Measurements from ENCODE around the gene RFC5.

RFC5 gene

DNA sequence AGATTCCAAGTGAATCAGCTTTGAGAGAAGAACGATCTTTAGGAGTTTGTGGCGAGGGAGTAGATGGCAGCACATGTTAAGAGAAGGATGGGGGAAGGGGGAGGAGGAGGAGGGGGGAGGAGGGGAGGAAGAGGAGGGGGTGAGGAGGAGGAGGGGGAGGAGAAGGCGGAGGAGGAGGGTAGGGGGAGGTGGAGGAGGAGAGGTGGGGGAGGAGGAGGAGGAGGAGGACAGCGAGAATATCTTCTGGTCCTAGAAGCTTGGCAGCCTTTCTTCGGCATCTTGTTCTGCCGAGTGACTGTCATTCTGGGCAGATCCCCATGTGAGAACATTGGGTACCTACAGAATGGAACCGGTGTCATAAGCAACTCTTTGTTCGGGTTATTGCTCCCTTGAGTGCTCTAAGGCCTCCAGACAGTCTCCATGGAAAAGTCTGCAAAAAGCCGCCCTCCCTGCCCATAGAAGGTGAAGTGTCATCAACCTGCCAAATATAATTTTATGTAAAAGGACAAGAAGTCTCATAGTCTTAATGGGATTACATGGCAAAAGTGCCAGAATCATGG, 6.9 kb downstream of the RFC5 start:
- Histone ChIP-seq H3K79me2 (ENCODE audit: insufficient read depth, low read length) (peaks cover 11% of the 10 kb centered on the region), H3K27ac (ENCODE audit: low read depth, low read length) (no peak overlapping the region), H3K4me3 (ENCODE audit: insufficient read depth, low read length, poor library complexity, severe bottlenecking) (no peak overlapping the region), H3K9ac (ENCODE audit: low read length) (no peak overlapping the region), H4K20me1 (ENCODE audit: low read depth, low read length) (no peaks in the 10 kb centered on the region), H3K36me3 (ENCODE audit: low read length) (peaks cover 29% of the 10 kb centered on the region), H2AFZ (ENCODE audit: low read depth, low read length, severe bottlenecking) (no peak overlapping the region), H3K4me2 (ENCODE audit: low read depth, low read length, poor library complexity, severe bottlenecking) (no peak overlapping the region), H3F3A (ENCODE audit: insufficient read depth) (no peaks in the 10 kb centered on the region), H3K9me2 (replicated peaks; ENCODE audit: insufficient read depth, low read length) (no peaks in the 10 kb centered on the region), H3K9me3 (ENCODE audit: insufficient read depth, low read length) (no peaks in the 10 kb centered on the region), H3K27me3 (ENCODE audit: low read length) (no peaks in the 10 kb centered on the region)
- TF ChIP-seq EZH2phosphoT487 (conservative IDR thresholded peaks at IDR 0.05; ENCODE audit: low read length), result no peak
- TF ChIP-seq, protein P1, sequence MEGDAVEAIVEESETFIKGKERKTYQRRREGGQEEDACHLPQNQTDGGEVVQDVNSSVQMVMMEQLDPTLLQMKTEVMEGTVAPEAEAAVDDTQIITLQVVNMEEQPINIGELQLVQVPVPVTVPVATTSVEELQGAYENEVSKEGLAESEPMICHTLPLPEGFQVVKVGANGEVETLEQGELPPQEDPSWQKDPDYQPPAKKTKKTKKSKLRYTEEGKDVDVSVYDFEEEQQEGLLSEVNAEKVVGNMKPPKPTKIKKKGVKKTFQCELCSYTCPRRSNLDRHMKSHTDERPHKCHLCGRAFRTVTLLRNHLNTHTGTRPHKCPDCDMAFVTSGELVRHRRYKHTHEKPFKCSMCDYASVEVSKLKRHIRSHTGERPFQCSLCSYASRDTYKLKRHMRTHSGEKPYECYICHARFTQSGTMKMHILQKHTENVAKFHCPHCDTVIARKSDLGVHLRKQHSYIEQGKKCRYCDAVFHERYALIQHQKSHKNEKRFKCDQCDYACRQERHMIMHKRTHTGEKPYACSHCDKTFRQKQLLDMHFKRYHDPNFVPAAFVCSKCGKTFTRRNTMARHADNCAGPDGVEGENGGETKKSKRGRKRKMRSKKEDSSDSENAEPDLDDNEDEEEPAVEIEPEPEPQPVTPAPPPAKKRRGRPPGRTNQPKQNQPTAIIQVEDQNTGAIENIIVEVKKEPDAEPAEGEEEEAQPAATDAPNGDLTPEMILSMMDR (IDR thresholded peaks at IDR 0.05; ENCODE audit: insufficient read depth, low read length, poor library complexity, severe bottlenecking), result no peak

DNA sequence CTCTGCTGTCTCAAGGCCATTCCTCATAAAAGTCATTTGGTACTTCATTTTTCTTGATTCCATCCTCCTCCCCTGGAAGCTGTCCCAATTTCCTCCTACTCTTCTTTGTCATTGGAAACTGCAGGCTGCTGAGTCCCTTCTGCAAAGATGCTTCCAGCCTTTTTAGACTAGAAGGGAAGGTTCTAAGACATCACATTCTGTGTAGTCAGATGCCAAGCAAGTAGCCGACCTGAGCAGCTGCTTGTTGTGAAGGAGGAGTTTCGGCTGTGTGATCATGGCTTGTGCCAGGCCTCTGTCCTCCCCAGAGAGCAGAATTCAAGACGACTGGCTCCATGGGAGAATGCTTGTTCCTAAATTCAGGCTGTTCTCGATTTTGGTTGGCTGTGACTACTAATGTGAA, 8.7 kb downstream of the RFC5 start:
- Histone ChIP-seq H3K27ac (ENCODE audit: low read depth, low read length) (no peak overlapping the region), H2AFZ (ENCODE audit: low read depth, low read length, severe bottlenecking) (no peak overlapping the region), H3K9me3 (ENCODE audit: insufficient read depth, low read length) (no peaks in the 10 kb centered on the region), H3K79me2 (ENCODE audit: insufficient read depth, low read length) (no peaks in the 10 kb centered on the region), H3F3A (ENCODE audit: insufficient read depth) (no peaks in the 10 kb centered on the region), H3K9me2 (replicated peaks; ENCODE audit: insufficient read depth, low read length) (no peaks in the 10 kb centered on the region), H3K4me3 (ENCODE audit: insufficient read depth, low read length, poor library complexity, severe bottlenecking) (no peak overlapping the region), H3K4me2 (ENCODE audit: low read depth, low read length, poor library complexity, severe bottlenecking) (no peak overlapping the region), H3K27me3 (ENCODE audit: low read length) (no peaks in the 10 kb centered on the region), H3K9ac (ENCODE audit: low read length) (no peak overlapping the region), H3K36me3 (ENCODE audit: low read length) (peaks cover 17% of the 10 kb centered on the region; the same call in 1 of the 2 replicates), H4K20me1 (ENCODE audit: low read depth, low read length) (no peaks in the 10 kb centered on the region)
- TF ChIP-seq, protein P1 (IDR thresholded peaks at IDR 0.05; ENCODE audit: insufficient read depth, low read length, poor library complexity, severe bottlenecking), result no peak
- no peak for TF ChIP-seq EZH2phosphoT487 (conservative IDR thresholded peaks at IDR 0.05; ENCODE audit: low read length)

DNA sequence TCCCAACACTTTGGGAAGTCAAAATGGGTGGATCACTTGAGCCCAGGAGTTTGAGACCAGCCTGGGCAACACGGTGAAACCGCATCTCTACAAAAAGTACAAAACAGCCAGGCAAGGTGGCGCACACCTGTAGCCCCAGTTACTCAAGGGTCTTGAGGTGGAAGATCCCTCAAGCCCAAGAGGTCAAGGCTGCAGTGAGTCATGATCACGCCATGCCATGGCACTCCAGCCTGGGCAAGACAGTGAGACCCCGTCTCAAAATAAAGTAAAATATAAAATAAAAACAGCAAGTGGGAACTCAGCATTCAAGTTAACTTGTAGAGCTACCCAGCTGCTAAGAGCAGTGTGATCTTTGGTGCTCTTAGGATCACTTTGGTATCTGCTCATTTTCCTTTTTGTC, 12.7 kb downstream of the RFC5 start:
- no peaks in the 10 kb centered on the region for H4K20me1 ChIP-seq (ENCODE audit: low read depth, low read length)
- no peak overlapping the region for H3K27ac ChIP-seq (ENCODE audit: low read depth, low read length)
- H3K9ac ChIP-seq (ENCODE audit: low read length), result no peak overlapping the region
- TF ChIP-seq, protein P1 (IDR thresholded peaks at IDR 0.05; ENCODE audit: insufficient read depth, low read length, poor library complexity, severe bottlenecking), result no peak
- no peak for TF ChIP-seq EZH2phosphoT487 (conservative IDR thresholded peaks at IDR 0.05; ENCODE audit: low read length)
- H3K36me3 ChIP-seq (ENCODE audit: low read length), result peaks cover 30% of the 10 kb centered on the region; the same call in 1 of the 2 replicates
- H3K4me2 ChIP-seq (ENCODE audit: low read depth, low read length, poor library complexity, severe bottlenecking), result no peak overlapping the region
- no peaks in the 10 kb centered on the region for H3K9me3 ChIP-seq (ENCODE audit: insufficient read depth, low read length)
- H3K79me2 ChIP-seq (ENCODE audit: insufficient read depth, low read length), result no peaks in the 10 kb centered on the region
- no peaks in the 10 kb centered on the region for H3K9me2 ChIP-seq (replicated peaks; ENCODE audit: insufficient read depth, low read length)
- H3K4me3 ChIP-seq (ENCODE audit: insufficient read depth, low read length, poor library complexity, severe bottlenecking), result no peak overlapping the region
- no peaks in the 10 kb centered on the region for H3K27me3 ChIP-seq (ENCODE audit: low read length)
- H3F3A ChIP-seq (ENCODE audit: insufficient read depth), result no peaks in the 10 kb centered on the region
- H2AFZ ChIP-seq (ENCODE audit: low read depth, low read length, severe bottlenecking), result no peak overlapping the region
